HG03280 (cell line): ENCODE measurements around the gene CD151.

Source experiments
- ATAC-seq: cut with Tn5 transposase; IDR thresholded peaks from one replicate; pipeline ENCODE4 v1.9.1; 2021; ENCODE audit warnings: mild to moderate bottlenecking, moderate library complexity; ENCODE audit not compliant: unreplicated experiment

The CD151 gene

GRCh38 chr11:796565-797295 lies 36.0 kb upstream of the CD151 start:
- ATAC-seq = no peak

- ATAC-seq = peak; percentile 39
These were observed 35.3 kb upstream of the CD151 start for GRCh38 chr11:797296-798092.

GRCh38 chr11:798093-798713 lies 34.5 kb upstream of the CD151 start, which contains the start of gene SLC25A22:
Gene SLC25A22, minus strand, starts transcription at chr11:798281. Its CDS starts 3,275 bp downstream, at chr11:795006.
- ATAC-seq = peak; percentile 60

- ATAC-seq = no peak
These were observed 33.0 kb upstream of the CD151 start for GRCh38 chr11:799641-800316.

- no peak for ATAC-seq
These were observed 32.3 kb upstream of the CD151 start for GRCh38 chr11:800473-800872.

- no peak for ATAC-seq
These were observed 31.5 kb upstream of the CD151 start for GRCh38 chr11:801097-801780.

GRCh38 chr11:802018-802617 lies 30.6 kb upstream of the CD151 start:
- no peak for ATAC-seq

GRCh38 chr11:802693-803466 lies 29.9 kb upstream of the CD151 start:
- ATAC-seq = no peak

GRCh38 chr11:803467-803742 lies 29.3 kb upstream of the CD151 start:
- no peak for ATAC-seq

GRCh38 chr11:803770-804598 lies 28.8 kb upstream of the CD151 start:
- no peak for ATAC-seq

GRCh38 chr11:804599-804964 lies 28.2 kb upstream of the CD151 start:
- no peak for ATAC-seq

GRCh38 chr11:808427-809286 lies 24.1 kb upstream of the CD151 start:
- ATAC-seq = no peak

- ATAC-seq = peak; percentile 72
These were observed 23.3 kb upstream of the CD151 start, which contains the start of gene RPLP2 for GRCh38 chr11:809287-810039. Gene RPLP2, plus strand, starts transcription at chr11:809967. Its CDS starts 268 bp downstream, at chr11:810235.

GRCh38 chr11:810040-810567 lies 22.6 kb upstream of the CD151 start:
- no peak for ATAC-seq

- no peak for ATAC-seq
These were observed 21.1 kb upstream of the CD151 start for GRCh38 chr11:811446-812245.

- ATAC-seq = no peak
These were observed 20.4 kb upstream of the CD151 start for GRCh38 chr11:812390-812789.
